Measurements from ENCODE around the gene MIEF1.
"Not testable (repeated sequence)": the region's sequence is repeated elsewhere in the genome, so short reads cannot be mapped to it uniquely, and the experiment has no call there.

Gene MIEF1

DNA sequence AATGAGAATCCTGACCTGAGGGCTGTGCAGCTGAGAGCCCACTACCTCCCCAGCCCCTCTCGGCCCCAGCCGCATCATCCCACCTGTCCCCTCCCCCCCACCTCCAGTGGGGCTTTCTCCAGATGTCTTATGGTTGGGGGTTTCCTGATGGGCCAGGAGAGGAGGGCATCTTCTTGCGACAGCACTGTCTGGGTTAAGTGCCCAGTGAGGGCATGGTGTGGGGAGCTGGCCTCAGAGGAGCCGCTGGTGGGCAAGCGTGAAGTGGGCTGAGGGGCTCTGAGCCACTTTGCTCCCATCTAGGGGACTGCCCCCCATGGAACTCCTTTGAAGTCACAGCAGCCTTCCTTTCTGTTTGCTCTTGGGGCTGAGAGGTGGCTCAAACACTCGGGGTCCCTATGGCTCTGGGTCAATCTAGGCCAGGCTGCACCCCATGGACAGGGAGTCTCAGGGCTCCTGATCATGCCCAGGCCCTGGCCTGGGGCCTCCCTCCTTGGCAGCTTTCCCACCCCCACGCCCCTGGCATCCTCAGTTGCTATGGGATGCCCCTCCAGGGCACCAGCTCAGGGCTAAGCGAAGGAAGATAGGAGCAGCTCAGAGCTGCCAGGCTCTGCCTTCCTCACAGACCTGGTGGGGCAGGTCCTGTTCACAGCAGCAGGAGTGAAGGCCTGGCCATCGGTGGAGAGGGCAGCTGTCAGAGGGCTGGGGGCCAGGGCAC lies 11.0 kb upstream of the MIEF1 start:
- DNase-seq = no peak

DNA sequence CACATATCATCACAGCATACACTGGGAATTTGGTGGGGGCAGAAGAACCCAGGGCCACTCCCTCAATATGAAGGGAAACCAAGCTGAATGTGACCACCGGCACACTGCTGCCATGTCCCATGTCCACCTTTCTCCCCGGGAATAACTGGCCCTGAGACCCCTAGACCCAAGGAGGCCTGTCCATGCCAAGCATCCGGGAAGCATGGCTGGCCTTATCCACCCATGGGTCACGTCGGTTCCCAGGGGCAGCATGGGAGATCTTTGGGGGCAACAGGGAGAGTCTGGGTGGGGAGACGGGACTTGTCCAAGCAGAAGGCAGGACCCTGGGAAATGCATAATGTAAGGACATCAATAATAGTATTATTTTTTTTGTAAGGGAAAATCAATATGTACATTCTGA lies 10.4 kb upstream of the MIEF1 start:
- DNase-seq = no peak

DNA sequence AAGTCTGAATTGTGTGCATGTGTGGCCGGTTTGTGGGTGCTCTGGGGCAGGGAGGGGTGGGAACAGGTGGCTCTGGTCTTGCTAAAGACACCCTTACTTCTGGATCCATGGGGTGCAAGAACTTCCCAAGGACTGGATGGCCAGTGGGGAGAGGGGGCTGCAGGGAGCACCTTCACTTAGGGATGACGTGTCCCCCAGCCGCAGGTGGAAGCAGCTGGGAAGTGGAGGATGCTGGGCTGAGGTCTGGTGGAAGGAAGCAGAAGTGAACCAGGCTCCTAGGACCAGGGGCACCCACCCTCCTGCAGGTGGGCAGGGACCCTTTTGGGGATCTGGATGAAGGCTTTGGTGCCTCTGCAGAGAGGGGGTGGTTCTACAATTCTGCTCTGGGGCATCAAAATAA lies 9.9 kb upstream of the MIEF1 start:
- DNase-seq = no peak

DNA sequence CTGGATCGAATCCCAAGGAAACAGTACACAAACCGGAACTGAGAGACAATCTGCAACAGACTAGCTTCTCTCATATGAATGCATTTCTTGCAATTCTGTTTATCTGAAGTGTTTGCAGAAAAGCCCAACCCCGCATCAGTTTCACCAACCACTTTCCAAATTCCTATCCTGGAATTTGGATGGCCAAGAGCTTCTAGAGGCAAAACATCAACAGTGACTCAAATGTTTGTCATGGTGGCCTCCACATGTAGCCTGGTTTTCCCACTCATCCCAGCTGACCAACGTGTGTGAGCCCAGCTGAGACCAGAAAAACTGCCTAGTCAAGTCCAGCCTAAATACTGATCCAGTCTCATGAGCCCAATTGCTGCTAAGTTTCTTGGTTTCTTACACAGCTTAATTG lies 8.3 kb upstream of the MIEF1 start:
- no peak for DNase-seq

DNA sequence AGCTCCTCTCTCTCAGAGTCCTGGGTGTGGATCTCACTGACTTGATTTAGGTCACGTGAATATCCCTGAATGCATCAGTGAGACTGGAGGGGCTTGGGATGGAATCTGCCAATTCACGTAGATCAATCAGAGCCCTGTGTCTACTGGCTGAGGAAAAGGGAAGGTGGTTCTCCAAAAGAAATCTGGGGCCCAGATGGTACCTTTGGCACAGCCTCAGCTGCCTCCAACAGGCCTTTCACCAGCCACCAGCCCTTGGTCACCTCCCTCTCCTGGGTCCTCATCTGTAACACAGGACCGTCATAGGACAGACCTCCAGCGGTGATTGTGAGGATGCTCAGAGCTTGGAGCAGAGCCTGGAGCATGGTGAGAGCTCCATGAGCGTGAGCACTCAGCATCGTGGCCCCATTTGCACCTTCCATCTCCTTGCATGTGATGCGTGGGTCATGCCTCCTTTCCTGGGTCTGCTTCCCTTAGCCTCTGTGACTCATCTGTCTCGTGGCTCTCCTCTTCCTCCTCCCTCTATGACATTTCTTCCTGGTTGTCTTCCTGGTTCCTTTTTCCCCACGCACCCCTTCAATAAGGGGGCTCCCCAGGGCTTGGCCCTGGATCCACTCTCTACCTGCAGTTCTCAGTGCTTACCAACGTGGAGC lies 7.5 kb upstream of the MIEF1 start:
- no peak for DNase-seq

DNA sequence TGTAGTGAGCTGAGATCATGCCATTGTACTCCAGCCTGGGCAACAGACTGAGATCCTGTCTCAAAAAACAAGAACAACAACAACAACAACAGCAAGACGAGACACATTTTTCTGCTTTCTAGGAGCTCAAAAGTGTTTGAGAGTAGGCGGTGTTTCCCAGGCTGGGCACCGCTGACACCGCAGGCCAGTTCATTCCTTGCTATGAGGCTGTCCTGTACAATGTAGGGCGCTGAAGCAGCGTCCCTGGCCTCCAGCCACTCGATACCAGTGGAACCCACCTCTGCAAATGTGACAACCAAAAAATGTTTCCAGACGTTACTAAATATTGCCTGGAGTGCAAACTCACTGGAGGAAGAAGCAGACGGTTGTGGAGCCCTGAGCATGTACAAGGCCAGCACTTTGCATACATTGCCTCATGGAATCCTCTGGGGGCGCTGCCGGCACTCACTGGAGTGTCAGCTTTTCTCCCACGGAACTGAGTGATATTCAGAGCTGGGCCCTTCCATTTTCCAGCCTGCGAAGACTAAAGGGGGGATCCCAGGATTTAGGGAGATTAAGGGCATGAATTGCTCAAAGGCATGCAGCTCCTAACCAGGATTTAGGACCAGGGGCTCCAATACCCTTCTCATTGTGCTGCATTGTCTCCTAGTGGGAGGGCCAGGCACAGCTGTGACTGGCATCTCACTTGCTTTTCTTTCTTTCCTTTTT lies 5.8 kb upstream of the MIEF1 start:
- peak; percentile 75 to 79 for DNase-seq

GRCh38 chr22:39497429-39497828 lies 4.7 kb upstream of the MIEF1 start:
- DNase-seq = no peak

- no peak for DNase-seq
Measured at GRCh38 chr22:39498368-39498767, 3.7 kb upstream of the MIEF1 start.

- no peak for DNase-seq
Measured at GRCh38 chr22:39498802-39499201, 3.3 kb upstream of the MIEF1 start.

DNA sequence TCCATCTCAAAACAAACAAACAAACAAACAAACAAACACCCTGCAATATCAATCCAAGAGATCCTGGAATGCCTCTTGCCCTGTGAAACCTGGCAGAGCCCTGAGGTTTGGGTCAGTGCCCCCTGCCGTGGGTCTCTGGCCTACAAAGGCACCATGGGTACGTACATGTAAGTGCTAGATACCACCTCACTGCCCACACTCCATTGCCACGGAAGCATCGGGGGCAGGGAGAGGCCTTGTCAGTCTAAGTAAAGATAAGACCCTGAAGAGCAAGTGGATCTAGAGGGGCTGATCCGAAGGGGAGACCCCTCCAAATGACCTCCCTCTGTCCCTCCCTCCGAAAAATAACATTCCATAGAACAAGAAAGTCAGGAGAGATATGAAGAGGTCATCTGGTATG lies 2.0 kb upstream of the MIEF1 start:
- no peak for DNase-seq

- DNase-seq = no peak
Measured at GRCh38 chr22:39501644-39502108, 414 bp upstream of the MIEF1 start.

- no peak for DNase-seq
Measured at GRCh38 chr22:39502789-39503409, 809 bp downstream of the MIEF1 start.

GRCh38 chr22:39503630-39504029 lies 1.5 kb downstream of the MIEF1 start:
- no peak for DNase-seq

DNA sequence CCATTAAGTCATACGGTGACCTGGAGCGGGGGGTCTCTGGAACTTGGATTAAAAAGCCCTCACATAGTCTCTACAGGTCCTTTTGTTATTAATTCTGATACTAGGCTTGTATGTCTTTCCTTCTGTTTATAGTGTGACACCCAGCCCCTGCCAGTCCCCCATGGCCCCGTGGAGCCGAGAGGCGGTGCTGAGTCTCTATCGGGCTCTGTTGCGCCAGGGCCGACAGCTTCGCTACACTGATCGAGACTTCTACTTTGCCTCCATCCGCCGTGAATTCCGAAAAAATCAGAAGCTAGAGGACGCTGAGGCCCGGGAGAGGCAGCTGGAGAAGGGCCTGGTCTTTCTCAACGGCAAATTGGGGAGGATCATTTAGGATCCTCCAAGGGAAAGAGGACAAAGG lies 2.0 kb downstream of the MIEF1 start:
- DNase-seq = no peak

DNA sequence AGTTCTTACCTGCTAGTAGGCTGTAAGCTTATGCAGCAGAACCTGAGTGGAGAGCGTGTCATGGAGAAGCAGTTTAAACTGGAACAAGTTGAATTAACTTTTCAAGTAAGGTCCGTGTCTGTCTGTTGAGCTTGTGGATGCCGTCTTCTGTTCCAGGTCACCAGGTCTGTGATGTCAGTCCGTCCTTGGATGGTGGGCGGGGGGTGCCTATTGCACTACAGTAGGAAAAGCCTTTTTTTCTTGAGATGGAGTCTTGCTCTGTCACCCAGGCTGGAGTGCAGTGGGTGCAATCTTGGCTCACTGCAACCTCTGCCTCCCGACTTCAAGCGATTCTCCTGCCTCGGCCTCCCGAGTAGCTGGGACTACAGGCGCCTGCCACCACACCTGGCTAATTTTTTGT lies 4.9 kb downstream of the MIEF1 start:
- not testable (repeated sequence) for DNase-seq

DNA sequence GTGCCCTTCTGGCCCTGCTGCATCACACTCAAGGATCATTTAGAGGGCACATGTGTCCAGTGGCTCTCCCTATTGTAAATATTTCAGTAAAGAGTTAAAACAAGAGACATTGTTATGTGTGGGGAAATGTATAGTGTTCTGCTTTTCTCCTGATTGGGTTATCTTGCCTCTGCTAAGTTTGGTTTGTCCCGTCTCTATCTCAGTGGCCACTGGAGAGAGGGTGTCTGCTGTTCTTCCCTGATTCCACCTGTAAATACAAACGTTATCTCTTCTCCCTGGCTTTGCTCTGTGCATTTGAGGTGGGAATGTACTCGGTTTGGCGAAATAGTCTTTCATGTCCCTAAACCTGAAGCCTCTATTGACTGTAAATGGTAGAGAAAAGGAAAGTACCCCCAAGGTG lies 6.3 kb downstream of the MIEF1 start:
- no peak for DNase-seq

- DNase-seq = no peak
Measured at GRCh38 chr22:39510529-39511149, 8.5 kb downstream of the MIEF1 start.

DNA sequence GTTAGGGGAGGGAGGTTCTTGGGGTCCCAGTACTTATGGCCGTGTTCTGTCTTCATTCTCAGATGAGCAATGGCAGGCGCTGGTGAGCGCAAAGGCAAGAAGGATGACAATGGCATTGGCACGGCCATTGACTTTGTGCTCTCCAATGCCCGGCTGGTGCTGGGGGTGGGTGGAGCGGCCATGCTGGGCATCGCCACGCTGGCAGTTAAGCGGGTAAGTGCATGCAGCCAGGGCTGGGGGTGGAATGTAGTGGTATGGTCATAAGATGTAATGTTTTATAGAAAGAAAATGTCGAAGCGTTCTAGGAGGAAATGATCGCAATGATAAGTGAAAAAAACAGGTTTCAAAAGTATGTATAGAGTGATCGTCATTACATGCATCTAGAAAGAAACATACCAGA lies 9.1 kb downstream of the MIEF1 start:
- DNase-seq = no peak

GRCh38 chr22:39512026-39512425 lies 9.9 kb downstream of the MIEF1 start:
- DNase-seq = no peak

DNA sequence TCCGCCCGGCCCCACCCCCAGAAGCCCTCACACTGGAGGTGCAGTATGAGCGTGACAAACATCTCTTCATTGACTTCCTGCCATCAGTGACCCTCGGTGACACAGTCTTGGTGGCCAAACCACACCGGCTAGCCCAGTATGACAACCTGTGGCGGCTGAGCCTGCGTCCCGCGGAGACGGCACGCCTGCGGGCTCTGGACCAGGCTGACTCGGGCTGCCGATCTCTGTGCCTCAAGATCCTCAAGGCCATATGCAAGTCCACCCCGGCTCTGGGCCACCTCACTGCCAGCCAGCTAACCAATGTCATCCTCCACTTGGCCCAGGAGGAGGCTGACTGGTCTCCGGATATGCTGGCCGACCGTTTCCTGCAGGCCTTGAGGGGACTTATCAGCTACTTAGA lies 11.7 kb downstream of the MIEF1 start:
- DNase-seq = no peak

DNA sequence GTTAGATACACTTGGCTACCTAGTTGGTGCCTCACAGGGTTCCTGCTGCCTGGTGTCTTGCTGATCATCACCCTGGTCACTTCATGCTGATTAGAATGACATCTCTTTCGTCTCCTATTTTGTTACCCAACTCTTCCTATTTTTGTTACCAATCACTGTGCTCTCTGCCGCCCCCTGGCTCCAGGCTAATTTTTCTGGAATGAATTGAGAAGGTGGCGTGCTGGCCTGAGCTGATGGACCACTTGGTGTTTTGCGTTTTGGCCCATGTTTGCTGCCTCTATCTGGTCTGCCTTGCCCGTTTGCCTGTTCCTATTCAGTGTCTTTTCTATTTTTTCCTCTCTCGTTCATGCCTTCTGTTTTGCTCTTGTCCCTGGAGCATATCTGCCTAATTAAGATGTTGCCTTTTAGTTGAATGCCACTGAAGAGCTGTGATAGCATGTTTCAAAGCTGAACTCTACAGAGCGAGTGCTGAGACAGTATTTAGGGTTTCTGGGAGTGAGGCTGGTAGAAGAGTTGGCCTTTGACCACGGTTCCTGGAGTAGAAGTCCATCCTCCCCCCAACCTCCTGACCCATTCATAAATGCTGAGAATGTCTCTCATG lies 12.4 kb downstream of the MIEF1 start:
- peak; percentile 72 to 77 for DNase-seq

DNA sequence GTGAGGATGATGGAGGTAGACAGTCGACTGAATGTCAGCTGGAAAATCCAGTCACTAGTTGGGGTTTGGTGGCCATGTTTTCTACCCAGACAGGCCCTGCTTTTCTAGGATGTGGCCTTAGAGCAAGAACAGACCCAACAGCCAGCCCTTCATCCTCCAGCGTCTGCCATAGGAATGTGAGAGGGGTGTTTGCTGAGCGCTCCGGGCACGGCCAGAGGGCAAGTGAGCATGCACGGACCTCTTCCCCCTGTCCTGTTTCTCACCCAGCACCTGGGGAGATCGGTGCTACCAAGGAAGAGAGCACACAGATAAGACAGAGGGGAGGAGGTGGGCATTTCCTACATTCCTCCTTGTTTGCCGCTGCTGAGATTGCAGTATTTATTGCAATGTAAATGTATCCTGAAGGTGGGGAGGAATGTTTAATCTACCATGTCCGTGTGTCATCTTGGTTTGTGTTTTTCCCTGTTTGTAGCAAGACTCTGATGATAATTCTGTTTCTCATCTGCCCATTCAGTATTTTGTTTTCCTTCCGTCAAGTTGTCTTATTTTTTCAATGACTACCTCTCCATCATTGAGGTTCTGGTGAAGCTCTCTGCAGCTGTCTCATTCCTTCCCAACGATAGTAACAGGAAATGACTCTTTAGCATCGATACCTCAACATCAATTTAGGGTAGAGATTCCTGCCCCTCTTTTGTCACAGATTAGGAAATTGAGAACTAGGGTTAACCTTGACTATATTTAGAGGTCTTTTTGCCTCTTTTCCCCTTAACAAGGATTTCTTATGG lies 13.4 kb downstream of the MIEF1 start:
- no peak for DNase-seq
